Kasumi-1 (cell line): ENCODE results near the gene MRGPRD.

Experiments
- DNase-seq, 2 experiments: peaks; one replicate each; lab custom pipeline; 2025; lab: John Stamatoyannopoulos, UW

The MRGPRD gene, protein sequence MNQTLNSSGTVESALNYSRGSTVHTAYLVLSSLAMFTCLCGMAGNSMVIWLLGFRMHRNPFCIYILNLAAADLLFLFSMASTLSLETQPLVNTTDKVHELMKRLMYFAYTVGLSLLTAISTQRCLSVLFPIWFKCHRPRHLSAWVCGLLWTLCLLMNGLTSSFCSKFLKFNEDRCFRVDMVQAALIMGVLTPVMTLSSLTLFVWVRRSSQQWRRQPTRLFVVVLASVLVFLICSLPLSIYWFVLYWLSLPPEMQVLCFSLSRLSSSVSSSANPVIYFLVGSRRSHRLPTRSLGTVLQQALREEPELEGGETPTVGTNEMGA

DNA sequence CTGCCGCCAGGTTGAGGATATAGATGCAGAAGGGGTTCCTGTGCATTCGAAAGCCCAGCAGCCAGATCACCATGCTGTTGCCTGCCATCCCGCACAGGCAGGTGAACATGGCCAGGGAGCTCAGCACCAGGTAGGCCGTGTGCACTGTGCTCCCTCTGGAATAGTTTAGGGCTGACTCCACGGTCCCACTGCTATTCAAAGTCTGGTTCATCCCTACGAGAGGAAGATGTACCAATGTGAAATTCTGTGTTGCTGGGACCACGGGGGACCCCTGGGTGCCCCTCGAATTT is at the start of gene MRGPRD:
Gene MRGPRD (minus strand): TSS at position 211 of the 290 bp plus-strand sequence. CDS start 0 bp downstream, at position 211.
- no peak for DNase-seq

DNA sequence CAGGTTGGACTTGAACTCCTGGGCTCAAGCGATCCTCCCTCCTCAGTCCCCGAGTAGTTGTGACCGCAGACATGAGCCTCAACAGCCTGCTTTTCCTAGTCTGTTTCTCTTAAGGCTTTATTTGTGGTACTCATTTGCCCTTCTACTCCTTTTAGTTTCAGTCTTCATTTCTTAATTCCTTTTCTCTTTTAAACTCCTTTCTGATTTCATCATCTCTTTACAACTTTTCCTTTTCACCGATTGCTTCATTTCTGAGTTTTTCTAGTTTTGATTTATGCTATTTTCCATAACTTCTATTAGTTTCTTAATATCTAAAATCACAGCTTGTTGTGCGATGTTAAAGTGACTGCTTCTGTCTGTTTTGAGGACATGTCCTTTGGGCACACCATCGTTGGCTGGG is 49.5 kb upstream of the MRGPRD start:
- no peak for DNase-seq

DNA sequence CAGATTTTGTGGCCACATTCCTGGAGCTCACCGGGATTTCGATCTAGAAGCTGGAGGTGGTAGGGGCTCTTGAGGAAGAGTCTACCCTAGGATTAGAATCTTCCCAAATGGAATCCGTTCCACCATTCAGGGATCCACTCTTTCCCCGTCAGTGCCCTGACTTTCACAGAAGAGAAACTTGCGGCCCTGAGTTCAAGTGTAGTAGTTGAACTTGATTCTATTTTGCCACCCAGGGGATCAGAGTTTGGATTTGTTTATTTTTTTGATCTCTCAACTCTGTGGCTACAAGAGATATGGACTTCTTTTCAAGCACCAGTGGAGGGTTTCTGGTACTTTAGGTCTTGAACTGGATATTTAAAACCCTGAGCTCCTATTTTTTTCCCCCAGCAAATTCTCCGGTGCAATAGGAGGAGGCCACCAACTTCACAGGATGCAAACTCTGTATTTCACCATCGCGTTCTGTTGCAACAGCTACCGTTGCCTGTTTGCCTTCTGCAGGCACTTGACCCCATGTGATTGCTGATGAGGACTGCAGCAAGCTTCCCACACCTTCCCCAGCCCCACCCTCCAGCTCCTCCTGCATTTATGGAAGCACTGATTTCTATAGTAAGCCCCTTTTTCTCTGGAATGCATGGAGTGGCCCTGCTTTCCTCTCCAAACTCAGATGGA is 47.1 kb upstream of the MRGPRD start:
- DNase-seq = peak; percentile 19 to 38

DNA sequence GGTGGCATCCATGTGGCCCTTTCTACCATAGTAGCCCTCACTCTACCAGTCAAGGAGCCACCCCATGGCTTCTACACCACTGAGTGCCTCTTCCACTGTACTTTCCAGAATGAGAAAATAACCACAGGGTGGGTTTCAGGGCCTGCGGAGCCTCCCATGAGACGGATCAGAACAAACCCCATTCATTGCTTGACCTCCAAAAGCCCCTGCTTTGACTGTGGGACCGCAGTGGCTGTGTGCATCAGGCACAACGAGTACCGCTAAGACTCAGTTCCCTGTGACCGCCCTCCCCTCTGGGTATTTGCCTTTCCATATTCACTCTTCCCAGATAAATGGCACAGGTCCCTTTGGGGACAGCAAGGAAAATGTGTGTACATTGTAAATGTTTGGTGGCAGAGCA is 43.7 kb upstream of the MRGPRD start:
- DNase-seq = no peak

DNA sequence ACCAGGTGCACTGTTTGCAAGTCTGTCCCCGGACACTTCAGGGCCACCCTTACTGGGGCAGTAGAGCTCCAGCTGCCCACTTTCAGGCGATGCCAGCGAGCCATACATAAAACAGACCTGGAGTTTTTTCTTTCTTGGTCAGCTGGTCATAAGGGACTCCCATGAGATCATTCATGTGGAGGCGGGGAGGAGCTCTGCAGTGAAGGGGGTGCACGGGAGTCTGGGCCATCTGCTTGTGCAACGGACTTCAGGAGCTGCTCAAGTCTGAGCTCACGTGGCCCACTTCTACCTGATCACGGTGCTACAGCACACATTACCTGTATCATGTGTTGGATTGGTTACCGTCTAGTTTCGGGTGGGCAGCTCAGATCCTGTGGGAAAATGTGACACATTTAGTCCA is 41.5 kb upstream of the MRGPRD start:
- DNase-seq = no peak

DNA sequence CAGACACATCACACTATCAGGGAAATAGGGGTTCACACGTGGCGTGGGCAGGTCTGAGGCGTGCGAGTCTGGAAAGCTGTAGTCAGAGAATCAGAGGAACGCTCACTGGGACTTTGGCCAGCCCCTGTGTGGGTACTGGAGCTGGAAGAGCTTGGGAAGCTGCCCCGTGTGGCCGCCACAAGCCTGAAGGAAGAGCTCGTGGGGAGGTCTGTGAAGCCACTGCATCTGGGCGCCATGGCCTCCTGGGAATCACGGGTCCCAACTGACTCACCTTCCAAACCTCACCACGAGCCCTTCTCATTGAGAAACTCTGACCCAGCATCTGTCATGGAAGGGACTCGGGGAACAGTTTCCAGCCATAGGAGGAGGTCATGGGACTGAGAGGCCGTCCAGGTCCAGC is 38.1 kb upstream of the MRGPRD start:
- DNase-seq = no peak

DNA sequence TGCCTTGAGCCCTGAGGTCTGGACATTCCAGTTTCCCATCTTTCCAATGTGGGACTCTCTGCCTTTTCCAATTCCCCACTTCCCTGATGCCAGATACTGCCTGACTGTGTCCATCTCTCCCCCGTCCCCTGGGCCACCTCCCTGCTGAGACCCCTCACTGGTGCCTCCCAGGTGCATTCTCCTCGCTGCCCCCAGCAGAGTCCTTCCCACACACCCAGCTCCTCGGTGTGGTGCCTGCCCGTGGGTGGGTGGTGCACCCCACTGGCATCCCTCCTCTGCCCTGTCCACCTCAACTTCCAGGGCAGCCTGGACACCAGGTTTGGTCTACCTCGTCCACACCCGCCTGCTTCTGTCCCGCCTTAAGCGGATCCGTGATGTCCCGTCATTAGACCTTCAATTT is 37.2 kb upstream of the MRGPRD start:
- DNase-seq = no peak

DNA sequence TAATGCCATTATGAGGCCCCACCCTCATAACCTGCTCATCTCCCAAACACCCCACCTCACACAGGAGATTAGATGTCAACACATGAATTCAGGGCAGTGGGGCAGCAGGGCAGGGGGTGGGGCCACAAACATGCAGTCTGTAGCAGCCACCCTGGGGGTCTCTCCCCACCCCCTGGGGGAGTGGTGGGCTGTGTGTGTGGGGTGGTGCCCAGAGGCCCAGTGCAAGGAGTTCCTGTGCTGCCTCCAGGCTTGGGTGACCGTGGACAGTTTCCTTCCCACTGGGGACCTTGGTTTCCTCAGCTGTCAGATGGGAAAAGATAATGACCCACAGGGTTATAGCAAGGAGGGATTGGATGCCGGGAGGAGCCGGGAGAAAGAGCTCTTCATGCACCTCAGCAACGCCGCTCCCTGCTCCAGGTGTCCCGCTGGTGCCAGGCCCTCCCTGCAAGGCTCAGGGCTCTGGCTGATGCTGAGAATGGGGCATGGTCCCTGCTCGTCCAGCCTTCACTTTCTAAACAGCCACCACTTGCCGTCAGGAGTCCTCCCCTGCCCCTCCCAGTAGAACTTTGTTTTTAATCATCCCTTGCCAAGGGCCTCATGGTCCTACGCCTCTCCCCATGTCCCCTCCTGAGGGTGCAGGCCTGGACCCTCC is 34.2 kb upstream of the MRGPRD start:
- no peak for DNase-seq

DNA sequence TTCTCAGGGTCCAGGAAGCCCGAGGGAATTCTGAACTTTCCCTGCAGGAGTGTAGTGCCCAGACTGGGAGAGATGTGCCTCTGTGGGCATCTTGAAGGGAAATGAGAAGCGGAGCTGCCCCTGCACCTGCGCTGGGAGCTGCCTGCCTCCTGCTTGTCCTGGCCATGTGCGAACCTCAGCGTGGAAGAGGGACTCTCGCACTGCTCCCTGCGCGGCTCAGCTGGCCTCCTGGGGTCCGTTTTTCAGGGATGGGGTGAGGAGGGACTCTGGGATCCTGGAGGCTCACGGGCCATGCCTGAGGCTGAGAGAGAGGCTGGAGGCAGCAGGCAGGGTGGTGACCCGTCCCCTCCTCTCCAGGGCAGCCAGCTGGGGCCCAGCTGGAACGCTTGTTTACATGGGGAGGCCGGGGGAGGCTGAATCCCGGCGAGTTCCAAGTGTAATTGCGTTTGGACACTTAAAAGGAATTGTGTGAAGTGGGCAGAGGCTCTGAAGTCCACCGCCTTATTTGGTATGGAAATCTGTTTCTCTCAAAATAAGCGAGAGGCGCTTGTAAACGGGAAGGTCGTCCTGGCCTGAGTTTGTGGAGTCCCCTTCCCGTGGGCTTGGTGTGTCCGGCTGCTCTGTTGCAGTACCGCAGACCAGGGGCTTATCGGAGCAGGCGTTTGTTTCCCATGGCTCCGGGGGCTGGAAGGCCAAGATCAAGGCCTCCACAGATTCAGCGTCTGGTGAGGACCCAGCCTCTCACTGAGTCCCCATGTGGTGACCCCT is 33.5 kb upstream of the MRGPRD start:
- no peak for DNase-seq

DNA sequence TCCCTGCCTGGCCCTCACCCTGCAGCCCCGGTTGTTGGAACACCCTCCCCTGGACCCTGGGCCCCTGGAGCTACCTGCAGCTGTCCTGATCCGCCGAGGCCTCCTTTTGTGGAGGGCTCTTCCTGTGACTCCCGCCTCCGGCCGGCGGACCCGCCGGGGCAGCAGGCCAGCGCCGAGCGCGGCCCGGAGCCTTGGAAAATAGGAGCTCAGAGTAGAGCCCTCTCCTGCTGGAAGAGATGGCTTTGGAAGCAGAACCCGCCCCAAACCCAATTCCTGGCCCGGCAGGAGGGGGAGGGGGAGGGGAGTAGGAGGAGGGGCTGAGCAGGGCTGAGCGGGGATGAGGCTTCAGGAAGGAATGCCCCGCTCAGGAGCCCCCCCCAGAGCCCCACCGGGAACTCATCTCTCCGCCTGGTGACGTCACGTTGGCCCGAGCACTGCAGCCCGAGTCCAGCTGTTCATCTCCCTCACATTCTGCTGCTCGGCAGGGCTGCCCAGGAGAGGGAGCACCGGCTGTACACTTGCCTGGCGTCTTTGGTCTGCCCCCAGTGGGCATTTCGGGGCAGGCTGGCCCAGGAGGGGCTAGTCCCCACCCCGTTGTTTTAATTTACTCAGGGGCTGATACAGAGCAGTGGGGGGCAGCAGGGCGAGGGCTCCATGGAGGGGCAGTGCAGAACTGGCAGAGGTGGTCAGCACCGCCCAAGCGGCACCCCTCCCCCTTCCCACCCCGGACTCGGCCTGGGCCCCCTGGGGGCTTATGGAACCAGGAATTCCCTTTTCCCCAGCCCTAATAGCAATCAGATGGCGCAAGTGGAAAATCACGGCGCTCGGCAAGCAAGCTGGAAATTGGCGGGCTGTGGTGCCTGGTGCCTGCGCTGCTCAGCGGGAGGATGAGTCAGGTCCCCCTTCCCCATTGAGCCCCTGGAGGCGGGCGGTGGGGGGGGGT is 32.5 kb upstream of the MRGPRD start, which contains the start of gene MRGPRF:
Gene MRGPRF (minus strand): TSS at position 238 of the 943 bp plus-strand sequence. CDS start 3,345 bp downstream, outside the sequence.
- no peak for DNase-seq

DNA sequence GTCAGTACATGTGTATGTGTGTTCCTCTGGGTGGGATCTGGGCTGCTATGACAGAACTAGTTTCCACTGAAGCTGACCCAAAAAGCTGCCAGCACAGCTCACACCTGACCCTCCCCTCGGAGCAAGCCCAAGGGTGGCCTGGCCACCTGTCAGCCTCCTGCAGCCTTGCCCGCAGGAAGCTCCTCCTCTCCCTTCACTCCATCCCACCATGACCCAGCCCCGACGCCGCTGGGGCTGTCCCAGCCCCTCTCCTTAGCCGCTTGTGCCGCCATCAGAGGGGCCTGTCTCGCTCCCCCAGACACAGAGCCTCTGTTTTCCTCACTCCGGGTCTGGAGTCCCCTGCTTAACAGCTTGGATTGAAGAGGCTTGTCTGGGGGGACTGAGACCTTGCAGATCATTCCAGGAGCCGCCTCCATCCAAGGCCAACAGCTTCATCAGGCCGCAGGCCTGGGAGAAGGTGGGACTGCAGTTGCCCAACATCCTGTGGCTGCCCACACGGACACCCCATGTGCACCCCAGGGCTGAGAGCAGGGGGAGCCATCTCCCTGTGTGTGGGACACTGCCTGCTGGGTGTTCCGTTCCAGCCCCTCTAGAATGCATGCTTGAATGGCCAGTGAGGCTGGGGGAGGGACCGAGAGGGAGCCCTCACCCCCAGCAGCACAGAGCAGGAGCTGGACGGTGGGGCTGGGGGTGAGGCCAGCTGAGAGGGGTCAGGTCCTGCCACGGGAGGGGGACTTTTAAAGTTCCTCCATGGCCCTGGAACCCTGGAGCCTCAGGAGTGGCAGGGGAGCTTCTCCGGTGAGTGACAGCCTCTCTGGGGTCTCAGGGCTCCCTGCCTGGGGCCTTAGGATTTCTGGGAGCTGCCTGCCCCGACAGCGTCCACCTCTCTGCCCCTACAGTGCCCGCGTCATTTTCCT is 31.6 kb upstream of the MRGPRD start:
- no peak for DNase-seq

DNA sequence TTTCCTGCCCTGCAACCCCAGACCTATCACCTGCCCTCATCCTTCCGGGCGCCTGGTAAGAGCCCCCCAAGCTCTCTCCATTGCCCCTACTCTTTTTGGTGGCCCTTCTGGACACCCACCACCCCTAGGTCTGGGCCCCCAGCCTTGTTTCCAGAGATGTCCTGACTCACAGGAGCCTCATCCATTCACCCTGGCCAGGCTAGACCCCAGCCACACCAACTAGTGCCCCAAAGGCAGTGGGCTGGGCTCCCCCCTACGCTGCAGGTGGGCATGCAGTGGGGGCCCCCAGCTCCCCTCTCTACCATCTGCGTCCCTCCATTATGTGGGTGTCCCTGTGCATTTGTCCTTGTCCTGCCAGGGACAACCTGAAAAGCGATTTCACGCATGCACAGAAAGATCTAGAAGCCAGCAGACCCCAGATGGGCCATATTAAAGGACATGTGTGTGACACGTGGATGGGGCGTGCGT is 30.9 kb upstream of the MRGPRD start:
- DNase-seq = no peak

DNA sequence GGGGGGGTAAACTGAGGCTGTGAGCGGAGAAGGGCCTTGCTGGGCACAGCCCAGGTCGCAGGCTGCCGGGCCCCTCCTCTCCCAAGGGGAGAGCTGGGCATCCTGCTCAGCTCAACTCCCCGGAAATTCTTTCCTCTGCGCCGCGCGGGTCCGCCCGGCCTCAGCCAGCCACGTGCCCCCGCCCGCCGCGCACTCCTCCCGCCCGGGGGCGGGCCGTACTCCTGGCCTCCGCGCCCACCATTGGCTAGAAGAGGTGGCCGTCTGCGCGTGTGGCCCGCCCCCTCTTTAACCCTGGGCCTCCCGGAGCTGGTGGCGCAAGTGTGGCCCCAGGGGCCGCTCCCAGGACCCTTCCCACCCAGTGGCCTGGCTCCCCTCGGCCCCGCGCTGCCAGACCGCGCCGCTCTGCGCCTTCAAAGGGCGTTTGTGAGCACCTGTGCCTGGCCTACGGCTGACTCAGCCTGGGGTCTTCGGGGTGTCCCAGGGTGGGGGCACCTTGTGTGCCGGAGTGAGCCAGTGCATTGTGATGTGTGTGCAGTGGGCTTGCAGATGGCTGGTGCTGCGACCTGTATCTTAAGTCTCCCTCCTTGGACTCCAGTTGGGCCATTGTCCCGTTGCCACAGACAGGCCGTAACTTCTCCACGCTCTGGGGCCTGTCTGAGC is 30.3 kb upstream of the MRGPRD start:
- no peak for DNase-seq

DNA sequence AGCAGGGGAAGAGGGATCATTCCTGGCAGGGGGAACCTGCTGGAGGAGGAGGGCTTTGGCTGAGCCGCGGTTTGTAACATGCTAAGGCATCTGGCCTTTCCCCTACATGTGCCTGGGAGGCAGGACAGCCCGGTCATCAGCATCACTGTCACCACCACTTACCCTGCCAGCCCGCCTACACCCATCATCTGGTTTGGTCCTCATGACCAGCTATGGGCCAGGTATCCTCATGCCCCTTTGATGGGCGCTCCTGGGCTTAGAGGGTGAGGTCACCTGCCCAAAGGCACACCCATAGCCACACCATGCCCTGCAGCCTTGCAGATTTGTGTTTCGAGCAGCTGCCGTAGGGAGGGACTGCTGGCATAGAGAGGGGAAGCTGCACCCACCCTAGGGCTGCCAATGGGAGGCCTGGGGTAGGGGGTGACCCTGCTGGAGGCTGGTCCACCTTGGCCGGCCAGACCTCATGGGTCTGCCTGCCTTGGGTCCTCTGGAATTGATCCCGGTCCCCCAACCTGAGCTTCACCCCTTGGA is 29.6 kb upstream of the MRGPRD start:
- DNase-seq = no peak

DNA sequence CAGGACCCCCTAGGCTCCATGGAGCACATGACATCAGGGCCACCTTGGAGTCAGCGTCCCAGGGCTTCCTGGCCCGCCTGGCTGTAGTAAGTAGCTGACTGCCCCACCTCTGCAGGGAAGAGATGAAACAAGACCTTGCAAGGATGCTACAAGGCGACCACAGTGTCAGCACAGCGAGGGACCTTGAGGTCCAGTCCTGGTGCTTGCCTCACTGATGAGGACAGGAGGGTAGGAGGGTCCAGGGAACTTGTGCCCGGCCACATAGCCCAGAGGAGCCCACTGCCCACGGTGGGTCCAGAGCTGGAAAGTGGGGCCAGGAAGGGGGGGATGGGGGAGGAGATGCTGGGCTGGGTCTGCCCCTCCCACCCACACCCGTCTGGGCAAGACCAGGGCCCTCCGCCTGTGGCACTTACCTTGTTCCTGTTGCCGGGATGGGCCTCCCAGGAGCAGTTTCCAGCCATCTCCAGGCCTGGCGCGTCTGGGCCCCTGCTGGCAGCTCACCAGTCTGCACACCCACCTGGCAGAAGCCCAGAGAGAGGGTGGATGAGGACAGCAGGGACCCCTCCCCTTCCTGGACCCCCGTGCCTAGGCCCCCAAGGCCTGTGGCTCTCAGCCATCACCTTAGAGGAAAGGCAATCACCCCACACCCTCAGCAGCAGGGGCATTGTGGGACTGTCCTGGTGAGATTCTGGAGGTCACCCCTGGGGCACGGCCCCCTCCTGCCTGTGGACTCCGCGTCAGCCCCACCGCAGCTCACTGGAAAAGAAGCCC is 28.8 kb upstream of the MRGPRD start:
- no peak for DNase-seq

DNA sequence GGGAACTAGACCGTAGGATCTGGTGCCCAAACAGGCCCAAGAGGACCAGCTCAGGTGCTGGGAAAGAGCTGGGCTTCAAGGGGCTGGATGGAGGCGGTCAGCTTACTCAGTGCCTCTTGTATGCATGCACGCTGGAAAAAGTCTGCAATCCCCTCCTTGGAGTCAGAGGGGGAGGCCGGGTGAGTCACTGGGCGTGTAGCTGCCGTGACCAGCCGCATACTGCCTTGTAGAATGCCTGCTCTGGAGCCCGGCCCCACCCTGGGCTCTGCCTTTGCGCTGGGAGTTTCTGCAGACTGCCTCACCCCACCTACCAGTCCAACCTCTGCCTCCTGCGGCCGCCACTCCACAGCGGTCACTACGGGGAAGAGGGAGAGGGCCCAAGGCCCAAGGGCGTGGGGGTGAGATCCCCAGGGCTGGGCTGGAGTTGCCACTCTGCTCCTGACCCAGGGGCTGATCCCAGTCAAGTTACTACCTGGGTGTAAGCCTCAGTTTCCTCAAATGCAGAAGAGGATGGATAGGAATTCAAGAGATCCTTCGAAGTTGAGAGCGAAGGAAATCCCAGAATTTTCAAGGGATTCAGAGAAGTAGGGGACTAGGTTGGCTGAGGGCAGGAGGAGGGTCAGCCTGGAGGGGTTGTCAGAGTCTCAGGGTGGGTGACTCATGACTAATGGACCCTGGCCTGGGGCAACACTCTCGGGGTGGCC is 28.1 kb upstream of the MRGPRD start:
- DNase-seq = no peak

DNA sequence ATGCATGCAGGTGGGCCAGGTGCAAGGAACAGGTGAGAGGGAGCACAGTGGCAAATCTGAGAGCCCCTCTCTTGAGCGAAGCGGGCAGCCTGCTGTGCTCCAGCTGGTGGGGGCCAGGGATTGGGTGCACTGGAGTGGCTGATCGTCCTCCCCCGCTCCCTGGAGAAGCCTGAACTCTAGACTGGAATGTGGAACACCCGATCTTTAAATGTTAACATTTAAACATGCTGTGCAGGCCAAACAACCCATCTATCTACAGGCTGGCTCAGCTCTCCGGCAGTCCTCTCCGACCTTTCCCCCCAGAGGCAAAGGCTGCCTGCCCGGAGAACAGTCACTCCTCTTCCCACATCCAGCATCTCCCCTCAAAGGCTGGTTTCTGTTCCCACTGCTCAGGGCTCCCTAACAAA is 27.2 kb upstream of the MRGPRD start:
- no peak for DNase-seq

DNA sequence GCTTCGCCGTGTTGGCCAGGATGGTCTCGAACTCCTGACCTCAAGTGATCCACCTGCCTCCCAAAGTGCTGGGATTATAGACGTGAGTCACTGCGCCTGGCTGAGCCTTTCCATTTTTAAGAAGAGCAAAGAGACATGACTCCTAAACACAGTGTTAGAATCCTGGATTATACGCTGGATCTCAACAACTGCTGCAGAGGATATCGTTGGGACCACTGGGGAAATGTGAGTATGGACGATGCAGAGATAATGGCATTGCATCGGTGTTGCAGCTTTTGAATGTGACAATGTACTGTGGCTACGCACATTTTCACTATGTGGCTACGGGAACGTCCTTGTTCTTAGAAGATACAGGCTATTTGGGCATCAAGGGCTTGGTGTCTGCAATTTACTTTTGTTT is 26.0 kb upstream of the MRGPRD start:
- no peak for DNase-seq
